Measurements from ENCODE around the gene AP1S1. TPM values are rescaled to one million over a fixed set of nuclear protein-coding genes. Genes with fewer than 3 reads are reported as not detected.

Gene AP1S1
- total and polyA plus RNA-seq, 2 of the 13 experiments (the other 11 are each of a cell fraction or from before 2014, with no cell fraction given), result 57.5 to 68.1 TPM

DNA sequence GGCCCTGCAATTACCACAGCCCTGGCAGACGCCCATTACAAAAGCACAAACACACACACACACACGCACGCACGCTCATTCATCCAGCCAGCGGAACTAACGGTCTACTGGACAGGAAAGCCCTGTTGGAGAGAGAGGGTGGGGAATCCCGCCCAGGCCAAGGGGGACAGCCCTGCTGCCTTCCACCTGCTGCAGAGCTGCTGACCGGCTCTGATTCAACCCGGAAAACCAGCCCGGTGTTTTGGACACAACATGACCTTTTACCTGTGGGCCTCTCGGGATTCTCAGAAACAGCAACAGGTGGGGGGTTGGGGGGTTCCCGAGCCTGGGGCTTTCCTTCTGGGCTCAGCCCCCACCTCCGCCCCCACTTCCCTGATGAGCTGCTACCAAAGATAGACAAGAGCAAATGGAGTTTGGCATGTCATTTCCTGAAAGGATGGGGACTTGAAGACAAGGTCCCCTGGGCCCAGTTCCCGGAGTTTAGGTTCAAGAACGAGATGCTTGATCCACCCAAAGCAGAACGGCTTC lies 45.9 kb upstream of the AP1S1 start (continued):
- TF ChIP-seq, protein P1, sequence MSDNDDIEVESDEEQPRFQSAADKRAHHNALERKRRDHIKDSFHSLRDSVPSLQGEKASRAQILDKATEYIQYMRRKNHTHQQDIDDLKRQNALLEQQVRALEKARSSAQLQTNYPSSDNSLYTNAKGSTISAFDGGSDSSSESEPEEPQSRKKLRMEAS (IDR thresholded peaks at IDR 0.05), result peak; percentile 62
- TF ChIP-seq FOXC1 (CRISPR knock-in tag; IDR thresholded peaks at IDR 0.05; ENCODE audit: borderline replicate concordance) (no peak; the same call in 1 of the 2 replicates), TARDBP (CRISPR knock-in tag; IDR thresholded peaks at IDR 0.05) (no peak; the same call in 1 of the 2 replicates), MED1 (CRISPR knock-in tag; IDR thresholded peaks at IDR 0.05) (peak; percentile 92), SMAD1 (CRISPR knock-in tag; IDR thresholded peaks at IDR 0.05; ENCODE audit: borderline replicate concordance, low read depth) (no peak), TBX2 (CRISPR knock-in tag; IDR thresholded peaks at IDR 0.05; ENCODE audit: borderline replicate concordance) (peak; percentile 60), ZNF451 (CRISPR knock-in tag; IDR thresholded peaks at IDR 0.05) (no peak), ZNF460 (CRISPR knock-in tag; IDR thresholded peaks at IDR 0.05; ENCODE audit: borderline replicate concordance) (no peak), ZNF331 (CRISPR knock-in tag; IDR thresholded peaks at IDR 0.05) (0 out of 2 replicates have a peak, but pooled peaks have one; percentile 14), SOX6 (IDR thresholded peaks at IDR 0.05) (no peak), SOX6 (CRISPR knock-in tag; IDR thresholded peaks at IDR 0.05) (peak; percentile 54), KLF11 (CRISPR knock-in tag; IDR thresholded peaks at IDR 0.05) (no peak), ZNF605 (CRISPR knock-in tag; IDR thresholded peaks at IDR 0.05) (0 out of 2 replicates have a peak, but pooled peaks have one; percentile 56), HOXA7 (CRISPR knock-in tag; IDR thresholded peaks at IDR 0.05) (no peak), ARID2 (CRISPR knock-in tag; IDR thresholded peaks at IDR 0.05; ENCODE audit: borderline replicate concordance) (no peak), HNF4G (IDR thresholded peaks at IDR 0.05; ENCODE audit: borderline replicate concordance, low read depth, low read length) (0 out of 2 replicates have a peak, but pooled peaks have one; percentile 37), HNF4G (CRISPR knock-in tag; IDR thresholded peaks at IDR 0.05; ENCODE audit: borderline replicate concordance, low read depth) (no peak; the same call in 1 of the 2 replicates), KLF12 (CRISPR knock-in tag; IDR thresholded peaks at IDR 0.05; ENCODE audit: borderline replicate concordance) (0 out of 2 replicates have a peak, but pooled peaks have one; percentile 33), PAF1 (CRISPR knock-in tag; IDR thresholded peaks at IDR 0.05) (no peak), ZBTB7A (CRISPR knock-in tag; IDR thresholded peaks at IDR 0.05) (peak; percentile 75), FOXM1 (CRISPR knock-in tag; IDR thresholded peaks at IDR 0.05) (no peak), SSRP1 (CRISPR knock-in tag; IDR thresholded peaks at IDR 0.05) (no peak), TCF12 (IDR thresholded peaks at IDR 0.05) (no peak), TCF12 (CRISPR knock-in tag; IDR thresholded peaks at IDR 0.05) (peak; percentile 74)
- TF ChIP-seq, protein P2, sequence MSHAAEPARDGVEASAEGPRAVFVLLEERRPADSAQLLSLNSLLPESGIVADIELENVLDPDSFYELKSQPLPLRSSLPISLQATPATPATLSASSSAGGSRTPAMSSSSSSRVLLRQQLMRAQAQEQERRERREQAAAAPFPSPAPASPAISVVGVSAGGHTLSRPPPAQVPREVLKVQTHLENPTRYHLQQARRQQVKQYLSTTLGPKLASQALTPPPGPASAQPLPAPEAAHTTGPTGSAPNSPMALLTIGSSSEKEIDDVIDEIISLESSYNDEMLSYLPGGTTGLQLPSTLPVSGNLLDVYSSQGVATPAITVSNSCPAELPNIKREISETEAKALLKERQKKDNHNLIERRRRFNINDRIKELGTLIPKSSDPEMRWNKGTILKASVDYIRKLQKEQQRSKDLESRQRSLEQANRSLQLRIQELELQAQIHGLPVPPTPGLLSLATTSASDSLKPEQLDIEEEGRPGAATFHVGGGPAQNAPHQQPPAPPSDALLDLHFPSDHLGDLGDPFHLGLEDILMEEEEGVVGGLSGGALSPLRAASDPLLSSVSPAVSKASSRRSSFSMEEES (CRISPR knock-in tag; IDR thresholded peaks at IDR 0.05), result 0 out of 2 replicates have a peak, but pooled peaks have one; percentile 39
- TF ChIP-seq, protein P3, sequence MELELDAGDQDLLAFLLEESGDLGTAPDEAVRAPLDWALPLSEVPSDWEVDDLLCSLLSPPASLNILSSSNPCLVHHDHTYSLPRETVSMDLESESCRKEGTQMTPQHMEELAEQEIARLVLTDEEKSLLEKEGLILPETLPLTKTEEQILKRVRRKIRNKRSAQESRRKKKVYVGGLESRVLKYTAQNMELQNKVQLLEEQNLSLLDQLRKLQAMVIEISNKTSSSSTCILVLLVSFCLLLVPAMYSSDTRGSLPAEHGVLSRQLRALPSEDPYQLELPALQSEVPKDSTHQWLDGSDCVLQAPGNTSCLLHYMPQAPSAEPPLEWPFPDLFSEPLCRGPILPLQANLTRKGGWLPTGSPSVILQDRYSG (CRISPR knock-in tag; IDR thresholded peaks at IDR 0.05), result no peak
- TF ChIP-seq, protein P4, sequence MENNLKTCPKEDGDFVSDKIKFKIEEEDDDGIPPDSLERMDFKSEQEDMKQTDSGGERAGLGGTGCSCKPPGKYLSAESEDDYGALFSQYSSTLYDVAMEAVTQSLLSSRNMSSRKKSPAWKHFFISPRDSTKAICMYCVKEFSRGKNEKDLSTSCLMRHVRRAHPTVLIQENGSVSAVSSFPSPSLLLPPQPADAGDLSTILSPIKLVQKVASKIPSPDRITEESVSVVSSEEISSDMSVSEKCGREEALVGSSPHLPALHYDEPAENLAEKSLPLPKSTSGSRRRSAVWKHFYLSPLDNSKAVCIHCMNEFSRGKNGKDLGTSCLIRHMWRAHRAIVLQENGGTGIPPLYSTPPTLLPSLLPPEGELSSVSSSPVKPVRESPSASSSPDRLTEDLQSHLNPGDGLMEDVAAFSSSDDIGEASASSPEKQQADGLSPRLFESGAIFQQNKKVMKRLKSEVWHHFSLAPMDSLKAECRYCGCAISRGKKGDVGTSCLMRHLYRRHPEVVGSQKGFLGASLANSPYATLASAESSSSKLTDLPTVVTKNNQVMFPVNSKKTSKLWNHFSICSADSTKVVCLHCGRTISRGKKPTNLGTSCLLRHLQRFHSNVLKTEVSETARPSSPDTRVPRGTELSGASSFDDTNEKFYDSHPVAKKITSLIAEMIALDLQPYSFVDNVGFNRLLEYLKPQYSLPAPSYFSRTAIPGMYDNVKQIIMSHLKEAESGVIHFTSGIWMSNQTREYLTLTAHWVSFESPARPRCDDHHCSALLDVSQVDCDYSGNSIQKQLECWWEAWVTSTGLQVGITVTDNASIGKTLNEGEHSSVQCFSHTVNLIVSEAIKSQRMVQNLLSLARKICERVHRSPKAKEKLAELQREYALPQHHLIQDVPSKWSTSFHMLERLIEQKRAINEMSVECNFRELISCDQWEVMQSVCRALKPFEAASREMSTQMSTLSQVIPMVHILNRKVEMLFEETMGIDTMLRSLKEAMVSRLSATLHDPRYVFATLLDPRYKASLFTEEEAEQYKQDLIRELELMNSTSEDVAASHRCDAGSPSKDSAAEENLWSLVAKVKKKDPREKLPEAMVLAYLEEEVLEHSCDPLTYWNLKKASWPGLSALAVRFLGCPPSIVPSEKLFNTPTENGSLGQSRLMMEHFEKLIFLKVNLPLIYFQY (CRISPR knock-in tag; IDR thresholded peaks at IDR 0.05; ENCODE audit: borderline replicate concordance), result no peak

Data from HepG2 (cell line).